ENCODE results near the gene NXNL1. TPM values are rescaled to one million over a fixed set of nuclear protein-coding genes. Genes with fewer than 3 reads are reported as not detected.

The NXNL1 gene
- total and polyA plus RNA-seq, 2 of the 13 experiments (the other 11 are each of a cell fraction or from before 2014, with no cell fraction given), result not detected

GRCh38 chr19:17475541-17476115 lies 14.9 kb upstream of the NXNL1 start (continued):
- 0 out of 2 replicates have a peak, but pooled peaks have one; percentile 46 for TF ChIP-seq ZSCAN25 (CRISPR knock-in tag; IDR thresholded peaks at IDR 0.05)
- TF ChIP-seq CEBPG (CRISPR knock-in tag; IDR thresholded peaks at IDR 0.05), result peak; percentile 42; the same call in 1 of the 2 replicates
- TF ChIP-seq HDAC1 (CRISPR knock-in tag; IDR thresholded peaks at IDR 0.05), result no peak
- TF ChIP-seq THAP9 (CRISPR knock-in tag; IDR thresholded peaks at IDR 0.05; ENCODE audit: borderline replicate concordance), result peak; percentile 33; the same call in 1 of the 2 replicates
- no peak for TF ChIP-seq ZFP41 (CRISPR knock-in tag; IDR thresholded peaks at IDR 0.05; ENCODE audit: borderline replicate concordance)
- peak; percentile 25; the same call in 1 of the 2 replicates for TF ChIP-seq RXRA (CRISPR knock-in tag; IDR thresholded peaks at IDR 0.05)
- TF ChIP-seq ZNF609 (CRISPR knock-in tag; IDR thresholded peaks at IDR 0.05; ENCODE audit: borderline replicate concordance), result no peak
- TF ChIP-seq DDIT3 (CRISPR knock-in tag; IDR thresholded peaks at IDR 0.05), result no peak
- no peak for TF ChIP-seq ISX (CRISPR knock-in tag; conservative IDR thresholded peaks at IDR 0.05)
- no peak for TF ChIP-seq AGO1 (IDR thresholded peaks at IDR 0.05; ENCODE audit: low read depth, low read length, poor library complexity, severe bottlenecking)
- TF ChIP-seq CHD2 (IDR thresholded peaks at IDR 0.05; ENCODE audit: low read depth, low read length), result no peak
- TF ChIP-seq ZNF501 (CRISPR knock-in tag; IDR thresholded peaks at IDR 0.05), result 0 out of 2 replicates have a peak, but pooled peaks have one; percentile 36
- TF ChIP-seq ZSCAN31 (CRISPR knock-in tag; IDR thresholded peaks at IDR 0.05; ENCODE audit: low read depth), result 0 out of 2 replicates have a peak, but pooled peaks have one; percentile 49
- no peak for TF ChIP-seq ZNF513 (CRISPR knock-in tag; conservative IDR thresholded peaks at IDR 0.05)
- no peak; the same call in 1 of the 2 replicates for TF ChIP-seq ARID4A (CRISPR knock-in tag; IDR thresholded peaks at IDR 0.05; ENCODE audit: borderline replicate concordance)

Measured in HepG2 (cell line).